Endothelial cell of umbilical vein (primary cell): ENCODE results near the gene RNF6. TPM values are rescaled to one million over a fixed set of nuclear protein-coding genes. Genes with fewer than 3 reads are reported as not detected.

Source experiments
- BruUV-seq: library from RNA; stranded (reverse); fragments of 400-500 nt; replicated peaks from 2 replicates; lab custom pipeline; 2021; lab: Mats Ljungman, UMichigan
- CTCF ChIA-PET: fragments of 300-600, 350-600 bp; sonication (Branson Sonifier 250); formaldehyde crosslinking; loops from one replicate; lab custom pipeline; 2021; ENCODE audit warnings: antibody characterized with exemption, inconsistent platforms; lab: Charles Lee
- POLR2A ChIA-PET: fragments of 300-600, 350-600 bp; sonication (Branson Sonifier 250); formaldehyde crosslinking; loops from one replicate; lab custom pipeline; 2021; ENCODE audit warnings: antibody characterized with exemption, inconsistent platforms; lab: Charles Lee
- DNase-seq: peaks from one replicate; pipeline ENCODE4 v3.0.0-alpha.2; 2011; ENCODE audit warnings: low read depth, low spot score
- FAIRE-seq: peaks from 2 replicates; lab custom pipeline; 2011; peaks lifted over from hg19 to GRCh38; lab: Jason Lieb, UNC
- H2AFZ ChIP-seq: 2 replicates; pipeline ENCODE4 v1.6.0; 2012; ENCODE audit warnings: low read depth, low read length, control low read depth, inconsistent platforms
- H3K27ac ChIP-seq: 2 replicates; pipeline ENCODE4 v1.5.1; 2011; ENCODE audit warnings: low read depth, mild to moderate bottlenecking, control low read depth, low read length, moderate library complexity; ENCODE audit not compliant: insufficient read depth
- H3K27me3 ChIP-seq, 2 experiments: 2 replicates each; pipeline versions ENCODE4 v1.6.0 to v1.6.1; 2011; ENCODE audit warnings: low read length in 2 of 2, mixed read lengths in 1 of 2; ENCODE audit not compliant: control insufficient read depth in 2 of 2, insufficient read depth in 2 of 2
- H3K36me3 ChIP-seq, 2 experiments: 2 replicates in 1 of 2; 3 replicates in 1 of 2; pipeline ENCODE4 v1.5.1; 2011; ENCODE audit warnings: low read length in 2 of 2, mild to moderate bottlenecking in 1 of 2, moderate library complexity in 1 of 2; ENCODE audit not compliant: control insufficient read depth in 2 of 2, insufficient read depth in 2 of 2; ENCODE audit errors: extremely low read depth in 1 of 2
- H3K4me1 ChIP-seq: 3 replicates; pipeline ENCODE4 v1.5.1; 2011; ENCODE audit warnings: mild to moderate bottlenecking, low read length; ENCODE audit not compliant: control insufficient read depth, insufficient read depth; ENCODE audit errors: extremely low read depth
- H3K4me2 ChIP-seq: 2 replicates; pipeline ENCODE4 v1.6.1; 2011; ENCODE audit warnings: low read length, control low read depth, mixed read lengths; ENCODE audit not compliant: insufficient read depth
- H3K4me3 ChIP-seq, 3 experiments: fragments of 200-600 bp in 1 of 3; sonication (generic), shearing (Covaris generic) in 1 of 3; replicated peaks in 1 of 3; 2 replicates each; pipeline ENCODE4 v1.5.1; 2011 to 2016; ENCODE audit warnings: control low read depth in 3 of 3, low read length in 3 of 3, mild to moderate bottlenecking in 2 of 3, inconsistent platforms in 1 of 3, low read depth in 1 of 3, moderate library complexity in 1 of 3; ENCODE audit not compliant: insufficient read depth in 1 of 3
- H3K79me2 ChIP-seq: 2 replicates; pipeline ENCODE4 v1.6.0; 2012; ENCODE audit warnings: low read length, inconsistent platforms; ENCODE audit not compliant: control insufficient read depth, insufficient read depth
- H3K9ac ChIP-seq: replicated peaks from 2 replicates; pipeline ENCODE3; 2011; ENCODE audit warnings: low read length, control low read depth; ENCODE audit not compliant: insufficient read depth; ENCODE audit errors: extremely low read depth
- H3K9me1 ChIP-seq: replicated peaks from 3 replicates; pipeline ENCODE4 v1.6.0; 2011; ENCODE audit warnings: mild to moderate bottlenecking, low read length; ENCODE audit not compliant: control insufficient read depth, insufficient read depth; ENCODE audit errors: extremely low read depth
- H3K9me3 ChIP-seq: replicated peaks from 2 replicates; pipeline ENCODE4 v1.5.1; 2012; ENCODE audit warnings: low read length, inconsistent platforms; ENCODE audit not compliant: control insufficient read depth, insufficient read depth
- H4K20me1 ChIP-seq: replicated peaks from 2 replicates; pipeline ENCODE3; 2011; ENCODE audit warnings: mild to moderate bottlenecking, low read length; ENCODE audit not compliant: control insufficient read depth, insufficient read depth; ENCODE audit errors: extremely low read depth
- EZH2 ChIP-seq: IDR thresholded peaks from 2 replicates; pipeline ENCODE4 v1.6.1; 2012; ENCODE audit warnings: borderline replicate concordance, low read depth, mild to moderate bottlenecking, moderate library complexity, low read length, inconsistent platforms; ENCODE audit not compliant: severe bottlenecking
- FOS ChIP-seq: IDR thresholded peaks from 2 replicates; pipeline ENCODE4 v1.6.1; 2011; ENCODE audit warnings: mild to moderate bottlenecking, low read length, moderate library complexity, borderline replicate concordance; ENCODE audit not compliant: insufficient read depth
- GATA2 ChIP-seq: IDR thresholded peaks from 2 replicates; pipeline ENCODE4 v1.7.0; 2011; ENCODE audit warnings: low read depth, mild to moderate bottlenecking, moderate library complexity, mixed read lengths, low read length; ENCODE audit not compliant: insufficient read length, insufficient read depth
- JUN ChIP-seq: IDR thresholded peaks from 2 replicates; pipeline ENCODE4 v1.6.1; 2011; ENCODE audit warnings: borderline replicate concordance, low read depth; ENCODE audit not compliant: insufficient read length, insufficient read depth
- MAX ChIP-seq: IDR thresholded peaks from 2 replicates; pipeline ENCODE4 v1.6.1; 2011; ENCODE audit not compliant: insufficient read depth, insufficient read length
- MYC ChIP-seq: IDR thresholded peaks from one replicate; pipeline ENCODE4 v1.6.1; 2011; ENCODE audit warnings: mild to moderate bottlenecking, low read depth, low read length
- POLR2A ChIP-seq: IDR thresholded peaks from 2 replicates; pipeline ENCODE4 v1.6.1; 2012; ENCODE audit warnings: low read depth, mild to moderate bottlenecking, control low read depth, low read length
- POLR2AphosphoS5 ChIP-seq: IDR thresholded peaks from 2 replicates; pipeline ENCODE4 v1.6.1; 2012; ENCODE audit warnings: low read depth, mild to moderate bottlenecking, control low read depth, low read length, moderate library complexity; ENCODE audit not compliant: insufficient read depth
- dilution Hi-C: fragments of 300-500 bp; cut with MboI; formaldehyde crosslinking; loops from one replicate; pipeline ENCODE4 v1.15.0; 2019; ENCODE audit warnings: low sequenced_read_pairs; ENCODE audit not compliant: extremely low pct_ligation_motif_present
- intact Hi-C: fragments of 100-400 bp; cut with micrococcal nuclease; formaldehyde crosslinking; loops from one replicate; pipeline ENCODE4 v1.10.0; 2022
- polyA plus RNA-seq, 4 experiments: library from polyadenylated mRNA; depleted of rRNA in 3 of 4; stranded (reverse) in 3 of 4; unstranded in 1 of 4; fragments of >200 nt; gene quantifications; 2 replicates each; pipeline versions ENCODE4 v1.2.1 to v1.2.3, GENCODE V29; 2011 to 2012; ENCODE audit warnings: missing spikeins in 1 of 4
- total RNA-seq: library from RNA; stranded (reverse); gene quantifications from 2 replicates; pipeline ENCODE4 v1.2.3, GENCODE V29; 2021
- TF ChIP-seq, protein P1 (sequence below), 2 donors: IDR thresholded peaks; 1 replicate in 1 of 2; 2 replicates in 1 of 2; pipeline ENCODE4 v1.5.1; 2011; ENCODE audit warnings: low read length in 2 of 2, mild to moderate bottlenecking in 2 of 2, moderate library complexity in 2 of 2, control low read depth in 1 of 2, inconsistent platforms in 1 of 2, low read depth in 1 of 2; ENCODE audit not compliant: insufficient read depth in 1 of 2; ENCODE audit errors: extremely low read depth in 1 of 2

Gene RNF6
- total and polyA plus RNA-seq, 2 donors (not counting 3 experiments of a cell fraction or from before 2014, with no cell fraction given) = 12.7 to 36.4 TPM

- TF ChIP-seq, protein P1, sequence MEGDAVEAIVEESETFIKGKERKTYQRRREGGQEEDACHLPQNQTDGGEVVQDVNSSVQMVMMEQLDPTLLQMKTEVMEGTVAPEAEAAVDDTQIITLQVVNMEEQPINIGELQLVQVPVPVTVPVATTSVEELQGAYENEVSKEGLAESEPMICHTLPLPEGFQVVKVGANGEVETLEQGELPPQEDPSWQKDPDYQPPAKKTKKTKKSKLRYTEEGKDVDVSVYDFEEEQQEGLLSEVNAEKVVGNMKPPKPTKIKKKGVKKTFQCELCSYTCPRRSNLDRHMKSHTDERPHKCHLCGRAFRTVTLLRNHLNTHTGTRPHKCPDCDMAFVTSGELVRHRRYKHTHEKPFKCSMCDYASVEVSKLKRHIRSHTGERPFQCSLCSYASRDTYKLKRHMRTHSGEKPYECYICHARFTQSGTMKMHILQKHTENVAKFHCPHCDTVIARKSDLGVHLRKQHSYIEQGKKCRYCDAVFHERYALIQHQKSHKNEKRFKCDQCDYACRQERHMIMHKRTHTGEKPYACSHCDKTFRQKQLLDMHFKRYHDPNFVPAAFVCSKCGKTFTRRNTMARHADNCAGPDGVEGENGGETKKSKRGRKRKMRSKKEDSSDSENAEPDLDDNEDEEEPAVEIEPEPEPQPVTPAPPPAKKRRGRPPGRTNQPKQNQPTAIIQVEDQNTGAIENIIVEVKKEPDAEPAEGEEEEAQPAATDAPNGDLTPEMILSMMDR (IDR thresholded peaks at IDR 0.05; ENCODE audit: extremely low read depth in 1 of 2, insufficient read depth in 1 of 2, low read depth in 1 of 2, low read length in 2 of 2) = no peak
- TF ChIP-seq GATA2 = no peak
- TF ChIP-seq FOS = no peak
- TF ChIP-seq EZH2 = no peak
- TF ChIP-seq POLR2A = no peak
- TF ChIP-seq JUN = no peak
- no peak for TF ChIP-seq MYC
- no peak for TF ChIP-seq MAX
- no peak for TF ChIP-seq POLR2AphosphoS5
- no peaks in the 10 kb centered on the region for H3K79me2 ChIP-seq
- H3K27me3 ChIP-seq = no peaks in the 10 kb centered on the region
- no peak overlapping the region for H3K27ac ChIP-seq
- H2AFZ ChIP-seq = no peak overlapping the region
- peaks cover 23 to 43% of the 10 kb centered on the region in 2 experiments for H3K36me3 ChIP-seq
- H3K4me2 ChIP-seq = no peak overlapping the region
- dilution Hi-C loops = no loop called here
- no TSS peak for BruUV-seq
- no peaks in the 10 kb centered on the region for H4K20me1 ChIP-seq
- H3K9me1 ChIP-seq = no peaks in the 10 kb centered on the region
- no peak overlapping the region for H3K4me3 ChIP-seq
- no peak for DNase-seq
- H3K4me1 ChIP-seq = no peaks in the 10 kb centered on the region
- CTCF ChIA-PET = interaction anchor here (1.3 kb wide), 1 partner anchor 485 kb away, joined by 5 read pairs; no protein-coding TSS in a partner anchor
- no peak for FAIRE-seq
- intact Hi-C loops = no loop called here
- H3K9ac ChIP-seq = no peak overlapping the region
- no peaks in the 10 kb centered on the region for H3K9me3 ChIP-seq
- POLR2A ChIA-PET = no interaction called here
These were observed 8.8 kb downstream of the RNF6 start for GRCh38 chr13:26213345-26213744.
